ENCODE measurements around the gene HIC1.

Gene HIC1

DNA sequence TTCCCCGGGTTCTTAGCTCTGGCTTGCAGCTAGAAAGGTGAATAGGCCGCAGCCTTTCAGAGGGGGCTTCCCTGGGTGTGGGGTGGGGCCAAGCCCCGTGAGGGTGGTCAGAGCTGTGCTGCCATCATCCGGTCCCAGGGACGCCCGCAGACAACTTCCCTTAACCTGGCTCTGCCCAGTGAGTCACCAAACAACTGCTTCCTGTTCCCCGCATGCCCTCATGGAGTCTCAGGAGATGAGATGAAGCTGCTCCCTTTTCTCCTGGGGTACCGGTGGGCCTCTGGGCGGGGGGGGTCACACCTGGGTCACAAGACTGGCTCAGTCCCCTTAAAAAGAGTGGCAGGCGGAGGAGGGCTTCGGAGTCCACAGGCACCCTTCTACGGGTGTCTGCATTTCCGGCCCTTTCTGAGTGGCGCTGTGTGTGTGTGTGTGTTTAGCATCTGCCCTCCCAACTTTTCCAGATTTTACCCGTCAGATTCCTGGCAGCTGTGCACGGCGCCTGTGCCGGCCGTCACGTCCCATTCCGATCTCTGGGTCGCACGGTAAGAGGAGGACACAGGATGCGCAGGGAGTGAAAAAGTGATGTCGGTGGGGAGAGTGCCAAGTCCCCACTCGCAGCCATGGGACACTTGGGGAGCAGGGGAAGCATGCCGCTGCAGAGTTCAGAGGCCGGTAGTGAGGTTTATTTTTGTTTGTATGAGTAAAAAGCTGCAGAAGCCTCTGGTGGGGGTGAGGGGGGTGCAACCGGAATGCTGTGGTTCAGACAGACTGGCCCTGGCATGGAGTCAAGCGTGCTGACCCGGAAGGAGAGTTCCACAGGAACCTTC lies 16.8 kb downstream of the HIC1 start:
- H3K4me3 ChIP-seq (ENCODE audit: low read depth, low read length): no peak overlapping the region
- TF ChIP-seq, protein P1, sequence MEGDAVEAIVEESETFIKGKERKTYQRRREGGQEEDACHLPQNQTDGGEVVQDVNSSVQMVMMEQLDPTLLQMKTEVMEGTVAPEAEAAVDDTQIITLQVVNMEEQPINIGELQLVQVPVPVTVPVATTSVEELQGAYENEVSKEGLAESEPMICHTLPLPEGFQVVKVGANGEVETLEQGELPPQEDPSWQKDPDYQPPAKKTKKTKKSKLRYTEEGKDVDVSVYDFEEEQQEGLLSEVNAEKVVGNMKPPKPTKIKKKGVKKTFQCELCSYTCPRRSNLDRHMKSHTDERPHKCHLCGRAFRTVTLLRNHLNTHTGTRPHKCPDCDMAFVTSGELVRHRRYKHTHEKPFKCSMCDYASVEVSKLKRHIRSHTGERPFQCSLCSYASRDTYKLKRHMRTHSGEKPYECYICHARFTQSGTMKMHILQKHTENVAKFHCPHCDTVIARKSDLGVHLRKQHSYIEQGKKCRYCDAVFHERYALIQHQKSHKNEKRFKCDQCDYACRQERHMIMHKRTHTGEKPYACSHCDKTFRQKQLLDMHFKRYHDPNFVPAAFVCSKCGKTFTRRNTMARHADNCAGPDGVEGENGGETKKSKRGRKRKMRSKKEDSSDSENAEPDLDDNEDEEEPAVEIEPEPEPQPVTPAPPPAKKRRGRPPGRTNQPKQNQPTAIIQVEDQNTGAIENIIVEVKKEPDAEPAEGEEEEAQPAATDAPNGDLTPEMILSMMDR (IDR thresholded peaks at IDR 0.05; ENCODE audit: borderline replicate concordance, insufficient read depth, low read depth, low read length): no peak

DNA sequence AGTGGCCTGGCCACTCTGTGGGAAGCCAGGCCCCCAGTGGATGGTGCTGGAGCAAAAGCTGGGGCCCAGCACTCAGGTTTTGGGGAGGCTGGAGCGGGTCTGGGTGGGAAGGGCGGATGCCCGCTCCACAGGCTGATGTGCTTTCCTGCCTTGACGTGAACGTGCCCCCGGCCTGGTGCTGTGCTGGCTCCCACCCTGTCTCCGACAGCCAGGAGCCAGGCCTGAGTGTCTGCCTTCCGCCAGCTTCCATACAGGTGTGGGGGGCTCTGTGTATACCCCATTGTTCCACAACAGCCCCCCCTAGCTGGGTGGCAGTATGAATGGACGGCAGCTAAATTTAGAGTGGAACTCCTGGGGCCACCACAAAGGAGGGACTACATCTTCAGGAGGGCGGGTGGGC lies 20.0 kb downstream of the HIC1 start:
- H3K4me3 ChIP-seq (ENCODE audit: low read depth, low read length): no peak overlapping the region

DNA sequence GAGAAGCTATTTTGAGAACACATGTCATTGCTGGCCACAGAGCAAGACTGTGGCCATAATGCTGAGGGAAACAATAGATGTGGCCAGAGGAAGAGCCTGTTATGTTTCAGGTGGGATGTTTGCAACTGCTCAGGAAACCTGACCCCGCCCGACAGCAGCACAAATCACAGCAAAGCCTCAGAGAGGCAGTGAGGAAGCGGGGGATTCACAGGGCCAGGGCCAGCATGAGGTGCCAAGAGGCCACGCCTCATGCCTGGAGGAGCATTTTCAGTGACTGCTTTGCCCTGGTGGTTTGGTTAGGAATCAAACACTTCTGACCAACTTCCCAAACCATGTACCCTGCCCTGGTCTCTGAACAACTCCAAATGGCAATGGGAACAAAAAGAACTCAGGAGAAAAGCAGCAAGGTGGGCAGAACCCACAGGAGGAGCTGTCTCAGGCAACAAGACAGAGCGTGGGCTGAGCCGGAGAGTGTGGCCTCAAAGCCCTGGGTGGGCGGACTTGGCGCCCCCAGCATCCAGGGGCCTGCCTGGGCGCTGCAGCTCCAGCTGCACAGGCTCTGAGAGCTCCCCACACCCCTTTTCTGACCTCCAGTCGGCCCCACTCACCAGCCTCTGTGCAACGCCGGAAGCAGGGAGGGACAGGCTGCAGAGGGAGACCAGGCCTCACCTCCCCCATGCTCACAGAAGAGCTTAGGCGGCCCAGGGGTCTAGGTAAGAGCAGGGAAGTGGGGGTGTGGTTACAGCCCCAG lies 20.6 kb downstream of the HIC1 start:
- TF ChIP-seq, protein P1 (IDR thresholded peaks at IDR 0.05; ENCODE audit: borderline replicate concordance, insufficient read depth, low read depth, low read length): no peak
- H3K4me3 ChIP-seq (ENCODE audit: low read depth, low read length): no peak overlapping the region

More for the DNA sequence above, 20.0 kb downstream of the HIC1 start:
- TF ChIP-seq, protein P1 (IDR thresholded peaks at IDR 0.05; ENCODE audit: borderline replicate concordance, insufficient read depth, low read depth, low read length): no peak

DNA sequence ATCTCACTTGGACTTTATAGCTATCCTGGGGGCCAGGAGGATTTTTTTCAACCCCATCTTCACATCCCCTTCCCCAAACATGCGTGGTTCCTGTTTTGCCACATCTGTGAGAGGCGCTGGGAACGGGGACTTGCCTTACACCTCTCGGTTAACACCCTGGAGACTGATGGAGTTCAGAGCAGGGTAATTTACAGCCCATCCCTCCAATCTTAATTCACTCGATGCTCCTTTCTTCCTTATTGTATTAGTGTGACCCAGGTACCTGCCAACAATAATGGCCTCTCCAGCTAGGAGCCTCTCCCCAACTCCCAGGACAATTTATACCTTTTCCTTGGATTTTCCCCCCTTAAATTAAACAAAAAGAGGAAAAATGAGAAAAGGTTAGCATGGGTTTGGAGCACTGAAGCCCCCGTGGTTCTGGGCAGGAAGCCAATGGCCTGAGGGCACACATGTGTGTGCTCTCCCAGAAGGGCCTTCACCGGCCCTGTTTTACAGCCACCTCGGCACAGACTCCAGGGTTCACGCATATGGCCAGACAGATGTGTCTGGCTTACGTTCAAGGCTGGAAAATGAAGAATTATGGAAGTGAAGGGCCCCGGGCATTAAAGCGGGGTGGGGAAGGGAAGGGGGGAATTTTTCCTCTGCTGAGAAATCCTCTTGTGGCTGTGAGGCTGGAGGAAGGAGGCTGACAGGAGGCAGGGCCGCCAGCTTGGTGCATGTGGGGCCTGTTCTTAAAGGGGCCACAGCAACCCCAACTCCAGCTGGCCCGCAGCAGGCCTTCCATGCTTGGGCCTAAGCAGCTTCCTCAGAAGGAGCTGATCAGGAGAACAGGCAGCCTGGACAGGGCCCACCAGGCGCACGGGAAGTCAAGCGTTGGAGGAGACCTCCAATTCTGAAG lies 21.4 kb downstream of the HIC1 start:
- no peak overlapping the region for H3K4me3 ChIP-seq (ENCODE audit: low read depth, low read length)
- TF ChIP-seq, protein P1 (IDR thresholded peaks at IDR 0.05; ENCODE audit: borderline replicate concordance, insufficient read depth, low read depth, low read length): no peak

DNA sequence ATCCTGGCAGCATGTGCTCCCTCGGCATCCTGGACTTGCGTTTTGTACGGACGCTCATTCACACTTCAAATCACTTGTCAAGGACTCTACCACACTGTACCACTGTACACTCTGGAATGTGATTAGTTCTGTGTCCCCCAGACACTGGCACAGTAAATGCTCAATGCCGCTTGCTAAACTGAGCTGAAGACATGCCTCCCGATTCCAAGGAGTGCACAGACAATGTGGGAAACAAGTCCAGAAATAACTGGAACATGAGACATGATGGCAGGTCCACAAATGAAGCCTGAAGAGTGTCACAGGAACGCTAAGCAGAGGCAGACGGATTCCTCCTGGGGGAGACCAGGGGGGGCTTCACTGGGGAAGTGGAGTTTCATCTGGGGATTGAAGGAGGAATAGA lies 22.1 kb downstream of the HIC1 start:
- no peak overlapping the region for H3K4me3 ChIP-seq (ENCODE audit: low read depth, low read length)
- TF ChIP-seq, protein P1 (IDR thresholded peaks at IDR 0.05; ENCODE audit: borderline replicate concordance, insufficient read depth, low read depth, low read length): no peak

DNA sequence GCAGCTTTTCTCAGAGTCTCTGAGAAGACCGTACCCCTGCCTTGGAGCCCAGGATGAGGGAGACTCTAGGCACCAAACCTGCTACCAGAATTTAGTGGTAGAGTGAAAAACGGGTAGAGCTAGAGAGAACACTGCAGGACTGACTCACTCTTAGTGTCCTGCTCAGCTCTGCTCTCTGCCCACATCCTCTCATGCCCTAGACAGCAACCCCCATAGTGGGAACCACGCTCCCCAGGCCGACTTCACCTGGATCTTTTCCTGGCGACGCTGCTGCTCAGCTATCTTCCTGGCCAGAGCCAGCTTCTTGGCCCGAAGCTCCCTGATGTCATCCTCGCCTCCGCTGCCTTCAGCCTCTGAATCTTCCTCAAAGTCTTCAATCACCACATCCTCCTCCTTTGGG lies 26.7 kb downstream of the HIC1 start:
- no peak overlapping the region for H3K4me3 ChIP-seq (ENCODE audit: low read depth, low read length)
- TF ChIP-seq, protein P1 (IDR thresholded peaks at IDR 0.05; ENCODE audit: borderline replicate concordance, insufficient read depth, low read depth, low read length): no peak
